ENCODE results near the gene CCDC59. TPM values are rescaled to one million over a fixed set of nuclear protein-coding genes. Genes with fewer than 3 reads are reported as not detected.
"Not testable (repeated sequence)": the region's sequence is repeated elsewhere in the genome, so short reads cannot be mapped to it uniquely, and the experiment has no call there.

The CCDC59 gene, protein sequence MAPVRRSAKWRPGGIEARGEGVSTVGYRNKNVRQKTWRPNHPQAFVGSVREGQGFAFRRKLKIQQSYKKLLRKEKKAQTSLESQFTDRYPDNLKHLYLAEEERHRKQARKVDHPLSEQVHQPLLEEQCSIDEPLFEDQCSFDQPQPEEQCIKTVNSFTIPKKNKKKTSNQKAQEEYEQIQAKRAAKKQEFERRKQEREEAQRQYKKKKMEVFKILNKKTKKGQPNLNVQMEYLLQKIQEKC
- total RNA-seq: 10 to 100 TPM; 60.8 to 83.3 TPM

DNA sequence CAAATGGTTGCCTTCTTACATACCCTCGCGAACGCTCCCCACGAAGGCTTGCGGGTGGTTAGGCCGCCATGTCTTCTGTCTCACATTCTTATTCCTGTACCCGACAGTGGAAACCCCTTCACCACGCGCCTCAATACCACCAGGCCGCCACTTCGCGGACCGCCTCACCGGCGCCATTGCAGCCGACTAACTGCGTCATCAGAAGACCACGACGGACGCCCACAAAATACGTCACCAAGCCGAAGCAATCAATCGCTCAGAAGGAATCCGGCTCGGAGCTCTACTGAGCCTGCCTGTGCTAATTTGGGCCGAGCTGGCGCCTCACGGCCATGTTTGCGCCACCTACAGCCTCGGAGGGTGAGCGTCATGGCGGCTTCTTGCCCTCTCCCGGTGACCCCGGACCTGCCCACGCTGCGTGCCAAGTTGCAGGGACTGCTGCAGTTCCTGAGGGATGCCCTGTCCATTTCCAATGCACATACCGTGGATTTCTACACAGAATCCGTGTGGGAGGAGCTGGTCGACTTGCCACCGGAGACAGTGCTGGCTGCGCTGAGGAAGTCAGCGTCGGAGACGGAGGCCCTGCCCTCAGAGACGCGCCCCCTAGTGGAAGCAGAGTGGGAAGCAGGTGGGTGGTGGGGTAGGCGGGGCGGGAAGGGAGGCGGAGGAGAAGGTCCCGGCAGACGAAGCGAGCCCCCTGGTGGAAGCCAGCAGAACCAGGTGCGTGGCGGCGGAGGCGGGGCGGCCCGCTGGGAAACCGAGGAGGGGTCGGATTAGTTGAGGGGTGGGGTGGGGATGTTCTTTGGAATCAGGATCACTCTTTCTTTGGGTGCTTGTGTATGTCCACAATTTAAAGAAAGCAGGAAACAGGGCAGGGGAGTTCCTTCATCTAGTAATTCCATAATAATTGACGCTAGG lies at the start of gene CCDC59, which contains the start of gene METTL25:
CCDC59 (minus strand) TSS at position 188 of the 915 bp plus-strand sequence; CDS start at position 177, 11 bp downstream.
METTL25 (plus strand) TSS at position 330 of the 915 bp plus-strand sequence; CDS start at position 367, 37 bp downstream.
- Mint-ChIP-seq H3K36me3 (peaks cover 29% of the 10 kb centered on the region), H3K27ac (peak within 1 kb of the TSS; percentile 97 to 99), H3K9me3 (no peaks in the 10 kb centered on the region), H3K4me3 (peak within 1 kb of the TSS; percentile 99), H3K27me3 (no peaks in the 10 kb centered on the region), H3K4me1 (ENCODE audit: low read depth in 2 of 2) (peaks cover 26 to 54% of the 10 kb centered on the region in 2 donors)
- peak; percentile 97 to 98 for ATAC-seq
- DNase-seq (ENCODE audit: low spot score): peak; percentile 97

DNA sequence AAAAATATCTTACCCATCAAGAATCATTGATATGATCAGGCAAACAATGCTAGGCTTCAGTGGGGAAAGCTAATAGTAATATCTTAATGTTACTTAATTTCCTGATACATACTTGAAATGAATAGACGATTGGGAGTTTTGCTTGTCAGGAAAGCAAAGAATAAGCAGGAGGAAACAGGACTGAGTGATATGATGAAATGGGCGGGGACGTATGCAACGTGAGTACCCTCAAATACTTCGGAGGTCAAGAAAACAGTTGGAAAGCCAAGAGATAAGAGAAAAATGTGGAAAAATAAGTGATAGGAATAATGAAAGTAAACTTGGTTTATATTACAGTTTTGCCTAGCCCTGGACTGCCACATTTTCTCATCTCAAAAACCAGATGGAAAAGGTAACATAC lies 49.3 kb upstream of the CCDC59 start:
- Mint-ChIP-seq H3K9me3 (no peaks in the 10 kb centered on the region), H3K27me3 (no peaks in the 10 kb centered on the region), H3K36me3 (no peaks in the 10 kb centered on the region), H3K4me1 (ENCODE audit: low read depth in 2 of 2) (peaks cover 0 to 3% of the 10 kb centered on the region in 2 donors), H3K4me3 (no peak overlapping the region), H3K27ac (no peak overlapping the region)
- DNase-seq (ENCODE audit: low spot score) (no peak), ATAC-seq (no peak)

DNA sequence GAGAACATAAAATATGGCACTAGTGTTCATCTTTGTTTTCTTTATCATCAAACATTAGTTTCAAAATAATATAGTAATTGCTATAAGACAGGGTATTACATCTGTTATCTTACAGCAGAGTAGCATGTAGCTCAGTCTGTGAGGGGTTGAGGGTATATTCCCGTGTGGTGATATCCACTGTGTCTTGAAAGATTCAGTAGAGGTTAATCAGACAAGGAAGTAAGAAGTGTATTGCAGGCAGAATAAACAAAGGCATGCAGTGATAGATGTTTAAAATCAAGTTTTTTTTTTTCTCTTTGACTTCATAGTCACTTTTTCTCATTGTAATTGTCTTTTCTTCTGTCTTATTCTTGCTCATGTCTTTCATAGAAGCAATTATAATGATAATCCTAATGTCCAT lies 48.5 kb upstream of the CCDC59 start:
- Mint-ChIP-seq H3K27me3 (no peaks in the 10 kb centered on the region), H3K36me3 (no peaks in the 10 kb centered on the region), H3K27ac (no peak overlapping the region), H3K9me3 (no peaks in the 10 kb centered on the region), H3K4me1 (ENCODE audit: low read depth in 2 of 2) (peaks cover 0 to 3% of the 10 kb centered on the region in 2 donors), H3K4me3 (no peak overlapping the region)
- ATAC-seq (no peak), DNase-seq (ENCODE audit: low spot score) (no peak)

DNA sequence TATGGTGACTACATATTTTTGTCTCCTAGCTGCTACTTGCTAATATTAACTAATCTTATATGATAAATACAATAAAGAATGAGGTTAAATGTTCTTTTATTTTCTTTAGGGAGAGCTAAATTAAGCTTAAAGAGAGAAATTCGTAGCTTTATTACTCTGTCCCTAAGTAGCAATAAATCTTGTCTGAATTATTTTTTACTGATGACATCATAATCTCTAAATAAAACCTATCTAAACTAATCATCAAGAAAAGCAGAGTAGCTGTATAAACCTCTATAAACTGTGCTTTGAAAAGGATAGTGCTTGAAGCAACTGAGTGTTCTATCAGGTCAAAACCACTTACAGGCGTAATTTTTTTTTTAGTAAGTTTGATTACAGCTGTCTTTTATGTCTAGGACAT lies 42.6 kb upstream of the CCDC59 start:
- Mint-ChIP-seq H3K9me3 (no peaks in the 10 kb centered on the region), H3K36me3 (no peaks in the 10 kb centered on the region), H3K4me1 (ENCODE audit: low read depth in 2 of 2) (peaks cover 0 to 3% of the 10 kb centered on the region in 2 donors), H3K27ac (no peak overlapping the region), H3K4me3 (no peak overlapping the region), H3K27me3 (no peaks in the 10 kb centered on the region)
- ATAC-seq: no peak
- DNase-seq (ENCODE audit: low spot score): no peak

DNA sequence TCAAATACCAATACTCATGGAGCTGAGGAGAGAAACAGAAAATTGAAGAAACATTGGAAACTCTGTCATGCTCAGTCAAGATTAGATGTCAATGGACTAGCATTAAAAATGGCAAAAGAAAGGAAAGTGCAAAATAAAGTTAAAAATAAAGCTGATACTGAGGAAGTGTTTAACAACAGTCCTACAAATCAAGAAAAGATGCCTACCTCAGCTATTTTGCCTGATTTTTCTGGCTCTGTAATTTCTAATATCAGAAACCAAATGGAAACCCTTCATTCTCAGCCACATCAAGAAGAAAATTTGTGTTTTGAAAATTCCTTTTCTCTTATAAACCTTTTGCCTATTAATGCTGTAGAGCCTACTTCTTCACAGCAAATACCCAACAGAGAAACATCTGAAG lies 40.7 kb upstream of the CCDC59 start:
- H3K27me3 Mint-ChIP-seq: no peaks in the 10 kb centered on the region
- no peaks in the 10 kb centered on the region for H3K9me3 Mint-ChIP-seq
- H3K27ac Mint-ChIP-seq: no peak overlapping the region
- H3K4me1 Mint-ChIP-seq (ENCODE audit: low read depth in 2 of 2): no peaks in the 10 kb centered on the region
- H3K4me3 Mint-ChIP-seq: no peak overlapping the region
- no peak for DNase-seq (ENCODE audit: low spot score)
- ATAC-seq: no peak
- peaks cover under 1% of the 10 kb centered on the region for H3K36me3 Mint-ChIP-seq

DNA sequence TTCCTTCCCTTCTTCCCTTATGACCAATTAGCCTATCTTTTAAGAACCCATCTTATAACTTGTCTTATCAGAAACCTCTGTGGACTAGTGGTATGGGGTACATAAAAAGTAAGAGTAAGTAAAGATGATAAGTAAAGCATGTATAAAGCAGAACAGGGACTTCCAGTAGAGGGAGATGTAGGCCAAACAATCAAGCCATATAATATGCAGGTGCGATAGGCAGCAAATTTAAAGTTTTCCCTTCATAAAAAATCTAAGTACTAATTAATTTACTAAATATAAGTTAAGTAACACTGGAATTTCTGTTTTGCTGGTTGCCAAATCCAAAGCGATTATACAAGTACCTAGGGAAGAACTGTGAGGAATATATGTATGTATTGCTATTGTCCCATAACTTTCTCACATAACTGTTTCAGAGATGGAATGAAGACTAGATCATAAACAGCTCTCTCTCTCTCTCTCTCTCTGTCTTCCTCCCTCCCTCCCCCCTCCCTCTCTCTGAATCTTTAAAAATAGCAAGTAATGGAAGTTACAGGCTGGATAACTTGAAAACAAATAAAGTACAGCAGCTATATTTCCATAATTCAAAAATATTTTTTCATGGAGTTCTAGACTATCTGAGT lies 25.9 kb upstream of the CCDC59 start:
- no peak for ATAC-seq
- no peaks in the 10 kb centered on the region for H3K4me1 Mint-ChIP-seq (ENCODE audit: low read depth in 2 of 2)
- H3K36me3 Mint-ChIP-seq: no peaks in the 10 kb centered on the region

DNA sequence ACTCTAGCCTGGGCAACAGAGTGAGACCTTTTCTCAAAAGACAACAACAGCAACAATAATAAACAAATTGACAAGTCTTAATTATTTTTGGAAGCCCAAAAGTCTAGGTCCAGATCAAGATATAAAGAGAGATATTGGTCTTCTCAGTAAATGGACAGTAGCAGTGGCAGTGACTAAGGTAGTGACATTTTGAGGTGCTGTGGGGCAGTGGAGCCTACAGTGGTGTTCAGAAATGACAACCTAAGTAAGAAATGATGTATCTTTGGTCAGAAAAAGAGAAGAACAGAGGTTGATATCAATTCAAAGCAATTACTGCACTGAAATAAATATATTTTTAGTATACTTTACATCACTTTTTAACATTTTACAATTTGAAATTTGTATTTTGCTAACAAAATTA lies 20.8 kb upstream of the CCDC59 start:
- Mint-ChIP-seq H3K9me3 (peaks cover 6% of the 10 kb centered on the region), H3K27ac (no peak overlapping the region), H3K36me3 (peaks cover 7% of the 10 kb centered on the region), H3K27me3 (no peaks in the 10 kb centered on the region), H3K4me1 (ENCODE audit: low read depth in 2 of 2) (no peaks in the 10 kb centered on the region), H3K4me3 (no peak overlapping the region)
- DNase-seq (ENCODE audit: low spot score): no peak
- ATAC-seq: no peak

More for the DNA sequence above, 25.9 kb upstream of the CCDC59 start:
- DNase-seq (ENCODE audit: low spot score): no peak
- Mint-ChIP-seq H3K4me3 (no peak overlapping the region), H3K27me3 (no peaks in the 10 kb centered on the region), H3K9me3 (no peaks in the 10 kb centered on the region), H3K27ac (no peak overlapping the region)

DNA sequence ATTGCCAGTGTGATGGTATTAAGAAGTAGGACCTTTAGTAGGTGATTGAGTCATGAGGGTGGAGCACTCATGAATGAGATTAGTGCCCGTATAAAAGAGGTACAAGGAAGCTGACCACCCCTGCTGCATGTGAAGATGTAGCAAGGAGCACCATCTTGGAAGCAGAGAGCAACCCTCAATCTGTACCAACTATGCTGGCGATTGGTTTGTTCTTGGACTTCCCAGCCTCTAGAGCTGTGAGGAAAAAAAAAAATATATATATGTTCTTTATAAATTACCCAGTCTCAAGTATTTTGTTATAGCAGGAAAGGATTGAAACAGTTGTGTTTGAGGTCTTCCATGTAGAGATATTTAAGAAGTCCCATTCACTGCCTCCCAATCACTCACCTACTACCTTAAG lies 17.0 kb upstream of the CCDC59 start:
- peaks cover 0 to 3% of the 10 kb centered on the region in 2 donors for H3K4me1 Mint-ChIP-seq (ENCODE audit: low read depth in 2 of 2)
- ATAC-seq: no peak
- H3K4me3 Mint-ChIP-seq: no peak overlapping the region
- DNase-seq (ENCODE audit: low spot score): no peak
- H3K9me3 Mint-ChIP-seq: peaks cover 8% of the 10 kb centered on the region
- peaks cover 25% of the 10 kb centered on the region for H3K36me3 Mint-ChIP-seq
- H3K27ac Mint-ChIP-seq: no peak overlapping the region
- no peaks in the 10 kb centered on the region for H3K27me3 Mint-ChIP-seq

DNA sequence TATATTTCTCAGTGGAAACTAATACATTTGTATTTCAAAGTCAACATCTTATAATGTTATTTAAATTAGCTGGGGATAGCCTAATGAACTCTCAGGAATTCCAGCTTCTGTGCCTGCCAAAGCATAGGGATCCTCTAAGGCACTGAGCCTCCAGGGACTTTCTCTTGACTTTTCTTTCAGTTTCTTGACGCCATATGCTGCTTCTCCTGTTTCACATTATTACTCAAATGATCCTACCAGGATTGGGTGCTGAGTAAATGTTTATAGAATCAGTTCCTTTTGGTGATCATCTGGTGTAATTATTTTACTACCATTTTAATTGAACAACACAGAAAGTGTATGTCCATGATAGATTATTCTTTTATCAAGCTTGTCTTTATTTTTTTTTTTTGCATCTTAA lies 8.0 kb upstream of the CCDC59 start:
- no peaks in the 10 kb centered on the region for H3K27me3 Mint-ChIP-seq
- DNase-seq (ENCODE audit: low spot score): no peak
- peaks cover 4 to 9% of the 10 kb centered on the region in 2 donors for H3K4me1 Mint-ChIP-seq (ENCODE audit: low read depth in 2 of 2)
- no peak overlapping the region for H3K4me3 Mint-ChIP-seq
- peaks cover 5% of the 10 kb centered on the region for H3K36me3 Mint-ChIP-seq
- ATAC-seq: no peak
- H3K9me3 Mint-ChIP-seq: no peaks in the 10 kb centered on the region
- H3K27ac Mint-ChIP-seq: no peak overlapping the region

DNA sequence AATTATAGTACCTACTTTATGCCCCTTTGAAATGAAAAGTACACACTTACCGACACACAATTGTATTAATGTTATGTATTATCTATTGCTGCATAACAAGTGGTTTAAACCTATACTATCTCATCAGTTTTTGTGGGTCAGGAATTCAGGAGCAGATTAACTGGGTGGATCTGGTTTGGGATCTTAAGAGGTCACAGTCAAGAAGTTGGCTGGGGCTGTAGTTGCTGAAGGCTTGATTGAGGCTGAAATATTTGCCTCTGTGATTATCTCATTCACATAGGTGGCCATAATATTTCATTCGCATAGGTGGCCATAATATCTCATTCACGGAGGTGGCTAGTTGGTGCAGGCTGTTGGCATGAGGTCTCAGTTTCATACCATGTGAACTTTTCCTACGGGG lies 5.8 kb upstream of the CCDC59 start:
- no peaks in the 10 kb centered on the region for H3K9me3 Mint-ChIP-seq
- H3K27me3 Mint-ChIP-seq: no peaks in the 10 kb centered on the region
- no peak for ATAC-seq
- H3K27ac Mint-ChIP-seq: no peak overlapping the region
- H3K36me3 Mint-ChIP-seq: peaks cover 4% of the 10 kb centered on the region
- H3K4me1 Mint-ChIP-seq (ENCODE audit: low read depth in 2 of 2): peaks cover 12 to 21% of the 10 kb centered on the region in 2 donors
- DNase-seq (ENCODE audit: low spot score): no peak
- no peak overlapping the region for H3K4me3 Mint-ChIP-seq

DNA sequence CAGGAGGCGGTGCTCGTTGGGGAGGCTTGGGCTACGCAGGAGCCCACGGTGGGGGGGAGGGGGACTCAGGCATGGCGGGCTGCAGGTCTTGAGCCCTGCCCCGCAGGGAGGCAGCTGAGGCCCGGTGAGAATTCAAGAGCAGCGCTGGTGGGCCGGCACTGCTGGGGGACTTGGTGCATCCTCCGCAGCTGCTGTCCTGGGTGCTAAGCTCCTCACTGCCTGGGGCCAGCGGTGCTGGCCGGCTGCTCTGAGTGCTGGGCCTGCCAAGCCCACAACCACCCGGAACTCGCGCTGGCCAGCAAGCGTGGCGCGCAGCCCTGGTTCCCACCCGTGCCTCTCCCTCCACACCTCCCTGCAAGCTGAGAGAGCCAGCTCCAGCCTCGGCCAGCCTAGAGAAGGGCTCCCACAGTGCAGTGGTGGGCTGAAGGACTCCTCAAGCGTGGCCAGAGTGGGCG lies 3.3 kb upstream of the CCDC59 start:
- Mint-ChIP-seq H3K9me3 (no peaks in the 10 kb centered on the region), H3K4me1 (ENCODE audit: low read depth in 2 of 2) (peaks cover 25 to 37% of the 10 kb centered on the region in 2 donors), H3K27me3 (no peaks in the 10 kb centered on the region), H3K36me3 (peaks cover 14% of the 10 kb centered on the region), H3K4me3 (no peak overlapping the region), H3K27ac (no peak overlapping the region)
- ATAC-seq: no peak
- no peak for DNase-seq (ENCODE audit: low spot score)

DNA sequence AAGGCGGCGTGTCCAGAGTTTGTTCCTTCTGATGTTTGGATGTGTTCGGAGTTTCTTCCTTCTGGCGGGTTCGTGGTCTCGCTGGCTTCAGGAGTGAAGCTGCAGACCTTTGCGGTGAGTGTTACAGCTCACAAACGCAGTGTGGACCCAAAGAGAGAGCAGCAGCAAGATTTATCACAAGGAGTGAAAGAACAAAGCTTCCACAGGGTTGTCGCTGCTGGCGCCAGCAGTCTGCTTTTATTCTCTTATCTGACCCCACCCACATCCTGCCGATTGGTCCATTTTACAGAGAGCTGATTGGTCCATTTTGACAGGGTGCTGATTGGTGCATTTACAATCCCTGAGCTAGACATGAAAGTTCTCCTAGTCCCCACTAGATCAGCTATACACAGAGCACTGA lies 2.6 kb upstream of the CCDC59 start:
- Mint-ChIP-seq H3K36me3 (peaks cover 18% of the 10 kb centered on the region), H3K4me1 (ENCODE audit: low read depth in 2 of 2) (peaks cover 25 to 44% of the 10 kb centered on the region in 2 donors)
- not testable (repeated sequence) for ATAC-seq; H3K9me3 Mint-ChIP-seq; DNase-seq (ENCODE audit: low spot score); H3K4me3 Mint-ChIP-seq; H3K27me3 Mint-ChIP-seq; H3K27ac Mint-ChIP-seq

DNA sequence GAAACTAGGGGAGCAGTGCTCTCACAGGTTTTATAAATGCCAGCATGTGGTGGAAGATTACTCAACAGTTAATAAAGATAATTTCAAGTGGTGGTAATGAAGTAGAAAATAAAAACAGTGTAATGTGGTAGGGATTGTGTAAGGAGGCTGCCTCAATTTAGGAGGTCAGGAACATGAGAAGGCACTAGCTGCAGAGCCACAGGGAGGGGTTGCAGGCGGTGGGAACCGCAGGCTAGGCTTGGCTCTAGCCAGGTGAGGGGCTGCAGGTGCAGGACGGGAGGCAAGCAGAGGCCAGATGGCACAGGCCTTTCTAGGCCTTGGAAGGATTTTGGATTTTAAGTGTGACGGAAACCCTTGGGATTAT lies 910 bp upstream of the CCDC59 start:
- Mint-ChIP-seq H3K9me3 (no peaks in the 10 kb centered on the region), H3K27me3 (no peaks in the 10 kb centered on the region), H3K27ac (peak overlapping the region; percentile 97 to 99), H3K4me3 (peak overlapping the region; percentile 99), H3K4me1 (ENCODE audit: low read depth in 2 of 2) (peaks cover 27 to 54% of the 10 kb centered on the region in 2 donors), H3K36me3 (peaks cover 29% of the 10 kb centered on the region)
- DNase-seq (ENCODE audit: low spot score): no peak
- ATAC-seq: no peak

DNA sequence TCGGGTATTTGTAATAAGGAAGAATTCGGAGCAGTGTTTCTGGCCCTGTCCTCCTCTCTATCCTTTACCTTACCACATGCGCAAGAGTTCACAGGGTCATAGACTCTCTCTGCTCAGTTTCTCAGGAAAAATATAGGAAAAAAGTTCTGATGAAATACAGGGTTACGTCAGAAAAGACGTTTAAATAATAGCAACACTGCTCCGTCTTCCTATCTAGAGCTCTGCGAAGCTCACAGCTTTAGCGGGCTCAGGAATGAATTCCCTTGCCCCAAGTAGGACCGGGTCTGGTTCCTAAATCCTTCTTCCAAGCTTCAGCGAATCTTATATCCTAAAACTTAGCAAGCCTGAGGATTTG lies 365 bp downstream of the CCDC59 start:
- DNase-seq (ENCODE audit: low spot score): no peak
- H3K4me1 Mint-ChIP-seq (ENCODE audit: low read depth in 2 of 2): peaks cover 26 to 54% of the 10 kb centered on the region in 2 donors
- H3K27ac Mint-ChIP-seq: peak overlapping the region; percentile 97 to 99
- H3K9me3 Mint-ChIP-seq: no peaks in the 10 kb centered on the region
- H3K4me3 Mint-ChIP-seq: peak overlapping the region; percentile 99
- H3K27me3 Mint-ChIP-seq: no peaks in the 10 kb centered on the region
- no peak for ATAC-seq
- H3K36me3 Mint-ChIP-seq: peaks cover 35% of the 10 kb centered on the region
